AG10803 (cell line): ENCODE data around the gene VAC14.

Experiments used
- DNase-seq: peaks from one replicate; pipeline ENCODE4 v3.0.0; 2010; ENCODE audit warnings: low read depth
- H3K4me3 ChIP-seq: 2 replicates; pipeline ENCODE4 v1.5.1; 2011; ENCODE audit warnings: mild to moderate bottlenecking, low read length, control low read depth
- CTCF ChIP-seq: conservative IDR thresholded peaks from 2 replicates; pipeline ENCODE4 v1.5.1; 2011; ENCODE audit warnings: mild to moderate bottlenecking, low read length, control low read depth, inconsistent platforms

The VAC14 gene

GRCh38 chr16:70768203-70768580 is 32.8 kb downstream of the VAC14 start:
- peak; percentile 61 for DNase-seq
- H3K4me3 ChIP-seq, result no peak overlapping the region
- no peak for TF ChIP-seq CTCF

DNA sequence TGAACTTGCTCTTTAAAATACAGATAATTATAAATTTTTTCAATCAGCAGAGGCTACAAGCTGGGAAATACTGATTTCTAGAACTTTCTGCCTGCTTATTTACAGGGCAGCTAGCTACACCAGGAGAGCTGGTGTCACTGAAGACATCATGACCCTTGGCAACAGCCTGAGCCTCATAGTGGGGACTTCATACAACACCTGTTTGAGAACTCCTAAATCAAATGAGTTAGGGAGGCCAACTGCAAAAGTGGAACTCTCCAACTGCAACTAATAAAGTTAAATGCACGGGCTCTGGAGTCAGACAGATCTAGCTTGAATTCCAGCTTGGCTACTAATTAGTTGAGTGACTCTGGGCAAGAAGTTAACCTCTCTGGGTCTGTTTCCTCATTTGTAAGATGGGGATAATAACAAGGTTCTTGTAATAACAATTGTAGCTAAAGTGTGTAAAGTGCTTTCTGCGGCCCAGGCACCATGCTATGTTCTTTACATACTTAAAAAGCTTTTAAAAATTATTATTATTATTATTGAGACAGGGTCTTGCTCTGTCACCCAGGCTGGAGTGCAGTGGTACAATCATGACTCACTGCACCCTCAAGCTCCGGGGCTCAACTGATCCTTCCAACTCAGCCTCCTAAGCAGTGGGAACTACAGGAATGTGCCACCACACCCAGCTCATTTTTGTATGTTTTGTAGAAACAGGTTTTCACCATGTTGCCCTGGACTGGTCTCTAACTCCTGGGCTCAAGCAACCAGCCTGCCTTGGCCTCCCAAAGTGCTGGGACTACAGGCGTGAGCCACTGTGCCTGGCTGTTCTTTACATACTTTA is 33.4 kb downstream of the VAC14 start:
- TF ChIP-seq CTCF, result no peak
- DNase-seq, result peak; percentile 70
- no peak overlapping the region for H3K4me3 ChIP-seq

- TF ChIP-seq CTCF, result no peak
- DNase-seq, result no peak
- no peak overlapping the region for H3K4me3 ChIP-seq
Measured at GRCh38 chr16:70766658-70767057, 34.3 kb downstream of the VAC14 start.

DNA sequence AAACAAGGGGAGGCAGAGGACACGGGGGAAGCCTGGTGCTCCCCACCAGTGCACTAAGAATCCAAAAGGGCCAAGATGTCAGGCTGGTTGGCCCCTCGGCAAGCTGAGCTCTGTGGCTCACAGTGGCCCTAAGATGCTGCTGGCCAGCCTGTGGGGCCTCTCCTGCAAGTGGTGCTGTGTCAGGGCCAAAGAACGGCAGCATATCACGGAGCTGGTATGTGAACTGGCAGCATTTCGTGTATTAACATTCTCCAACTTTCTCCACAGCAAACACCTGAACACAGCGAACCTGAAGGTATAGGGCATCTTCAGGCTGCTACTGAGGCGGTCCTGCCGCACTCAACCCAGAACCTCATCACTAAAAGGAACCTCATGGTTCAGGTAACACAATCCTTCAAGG is 34.8 kb downstream of the VAC14 start:
- H3K4me3 ChIP-seq, result no peak overlapping the region
- no peak for TF ChIP-seq CTCF
- no peak for DNase-seq

GRCh38 chr16:70765491-70765890 is 35.5 kb downstream of the VAC14 start:
- no peak overlapping the region for H3K4me3 ChIP-seq
- no peak for TF ChIP-seq CTCF
- no peak for DNase-seq

DNA sequence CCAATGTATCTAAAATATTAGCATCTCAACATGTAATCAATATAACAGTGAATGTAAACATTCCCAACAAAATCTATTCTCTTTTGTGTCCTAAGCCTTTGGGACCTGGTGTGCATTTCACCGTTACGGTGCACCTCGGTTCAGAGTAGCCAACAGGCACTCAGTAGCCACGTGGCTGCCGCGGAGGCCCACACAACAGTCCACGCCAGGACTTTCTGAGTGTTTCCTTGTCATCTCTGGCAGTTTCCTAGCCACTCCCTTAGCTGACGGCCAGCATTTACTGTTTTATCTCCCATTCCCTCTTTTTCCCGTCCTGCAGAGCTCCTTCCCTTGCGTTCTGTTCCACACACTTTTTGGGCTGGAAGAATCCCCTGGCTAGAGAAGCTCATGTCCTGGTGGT is 36.3 kb downstream of the VAC14 start:
- DNase-seq, result no peak
- H3K4me3 ChIP-seq, result no peak overlapping the region
- no peak for TF ChIP-seq CTCF

GRCh38 chr16:70760221-70760620 is 40.7 kb downstream of the VAC14 start:
- no peak overlapping the region; the same call in 1 of the 2 replicates for H3K4me3 ChIP-seq
- TF ChIP-seq CTCF, result no peak
- peak; percentile 40 for DNase-seq
